OCI-LY7 (cell line): ENCODE measurements around the gene LPIN3. TPM values are rescaled to one million over a fixed set of nuclear protein-coding genes. Genes with fewer than 3 reads are reported as not detected.

ENCODE experiments used
- BruUV-seq: library from RNA; stranded (reverse); fragments of 400-500 nt; replicated peaks from 2 replicates; lab custom pipeline; 2021; lab: Mats Ljungman, UMichigan
- CTCF ChIA-PET: fragments of 300-600 bp; sonication (Branson Sonifier 250); formaldehyde crosslinking; loops from one replicate; lab custom pipeline; 2022; ENCODE audit warnings: antibody characterized with exemption; ENCODE audit not compliant: unreplicated experiment; lab: Charles Lee
- POLR2A ChIA-PET: fragments of 300-600 bp; sonication (Branson Sonifier 250); formaldehyde crosslinking; loops from one replicate; lab custom pipeline; 2022; ENCODE audit warnings: antibody characterized with exemption; lab: Charles Lee
- DNase-seq: peaks from one replicate; pipeline ENCODE4 v3.0.0-alpha.2; 2015; ENCODE audit warnings: low spot score
- H2AFZ ChIP-seq: fragments of 200-600 bp; sonication (generic), shearing (Covaris generic); 2 replicates; pipeline ENCODE4 v1.6.1; 2014; ENCODE audit warnings: mild to moderate bottlenecking, antibody characterized with exemption, low read length, moderate library complexity
- H3K27ac ChIP-seq: fragments of 200-600 bp; sonication (generic); 2 replicates; pipeline ENCODE4 v1.5.1; 2014; ENCODE audit warnings: mixed run types, low read depth, mild to moderate bottlenecking, moderate library complexity, low read length, inconsistent platforms; ENCODE audit not compliant: poor library complexity, severe bottlenecking
- H3K36me3 ChIP-seq: fragments of 200-600 bp; sonication (generic); 2 replicates; pipeline ENCODE4 v1.6.1; 2014; ENCODE audit warnings: mild to moderate bottlenecking, antibody characterized with exemption, low read length, moderate library complexity, mixed read lengths; ENCODE audit not compliant: insufficient read depth
- H3K4me1 ChIP-seq: fragments of 200-600 bp; sonication (generic); 2 replicates; pipeline ENCODE4 v1.5.1; 2014; ENCODE audit warnings: mild to moderate bottlenecking, low read length; ENCODE audit not compliant: insufficient read depth, poor library complexity, severe bottlenecking
- H3K4me2 ChIP-seq: fragments of 200-600 bp; sonication (generic); 2 replicates; pipeline ENCODE4 v1.6.1; 2014; ENCODE audit warnings: mild to moderate bottlenecking, low read length
- H3K4me3 ChIP-seq: fragments of 200-600 bp; sonication (generic); 2 replicates; pipeline ENCODE4 v1.5.1; 2014; ENCODE audit warnings: mild to moderate bottlenecking, low read depth, low read length; ENCODE audit not compliant: poor library complexity, severe bottlenecking
- H3K79me2 ChIP-seq: fragments of 200-600 bp; sonication (generic); 2 replicates; pipeline ENCODE4 v1.6.1; 2016; ENCODE audit warnings: low read depth, mild to moderate bottlenecking, low read length, moderate library complexity, mixed read lengths; ENCODE audit not compliant: insufficient read depth
- H3K9me2 ChIP-seq: fragments of 200-600 bp; sonication (generic); 2 replicates; pipeline ENCODE4 v1.6.1; 2016; ENCODE audit warnings: mild to moderate bottlenecking, low read length, mixed read lengths; ENCODE audit not compliant: insufficient read depth
- H3K9me3 ChIP-seq: fragments of 200-600 bp; sonication (generic); 2 replicates; pipeline ENCODE4 v1.6.1; 2014; ENCODE audit warnings: mild to moderate bottlenecking, mixed run types, low read length, mixed read lengths
- H4K20me1 ChIP-seq: fragments of 200-600 bp; sonication (generic); 2 replicates; pipeline ENCODE4 v1.6.1; 2014; ENCODE audit warnings: mild to moderate bottlenecking, antibody characterized with exemption, low read length, moderate library complexity, mixed read lengths; ENCODE audit not compliant: insufficient read depth
- EZH2phosphoT487 ChIP-seq: fragments of 200-600 bp; sonication (generic); IDR thresholded peaks from 2 replicates; pipeline ENCODE4 v1.6.1; 2018; ENCODE audit warnings: low read depth, borderline replicate concordance, mild to moderate bottlenecking, mixed run types, antibody characterized with exemption, low read length, moderate library complexity, mixed read lengths
- intact Hi-C: fragments of 100-400 bp; cut with micrococcal nuclease; formaldehyde crosslinking; loops from one replicate; pipeline ENCODE4 v1.10.0; 2022; ENCODE audit not compliant: unreplicated experiment
- total RNA-seq, 2 experiments: library from RNA; depleted of rRNA in 1 of 2; stranded (reverse); fragments of >200 nt in 1 of 2; shearing (Covaris generic) in 1 of 2; gene quantifications; 2 replicates each; pipeline ENCODE4 v1.2.3, GENCODE V29; 2014 to 2022
- TF ChIP-seq, protein P1 (sequence below): fragments of 200-600 bp; sonication (generic); conservative IDR thresholded peaks from 2 replicates; pipeline ENCODE4 v1.5.1; 2014; ENCODE audit warnings: mild to moderate bottlenecking, antibody characterized with exemption, low read length, moderate library complexity, mixed read lengths

LPIN3 gene
- total RNA-seq, 2 experiments from 2014 or later: 0.19 to 2.1 TPM

DNA sequence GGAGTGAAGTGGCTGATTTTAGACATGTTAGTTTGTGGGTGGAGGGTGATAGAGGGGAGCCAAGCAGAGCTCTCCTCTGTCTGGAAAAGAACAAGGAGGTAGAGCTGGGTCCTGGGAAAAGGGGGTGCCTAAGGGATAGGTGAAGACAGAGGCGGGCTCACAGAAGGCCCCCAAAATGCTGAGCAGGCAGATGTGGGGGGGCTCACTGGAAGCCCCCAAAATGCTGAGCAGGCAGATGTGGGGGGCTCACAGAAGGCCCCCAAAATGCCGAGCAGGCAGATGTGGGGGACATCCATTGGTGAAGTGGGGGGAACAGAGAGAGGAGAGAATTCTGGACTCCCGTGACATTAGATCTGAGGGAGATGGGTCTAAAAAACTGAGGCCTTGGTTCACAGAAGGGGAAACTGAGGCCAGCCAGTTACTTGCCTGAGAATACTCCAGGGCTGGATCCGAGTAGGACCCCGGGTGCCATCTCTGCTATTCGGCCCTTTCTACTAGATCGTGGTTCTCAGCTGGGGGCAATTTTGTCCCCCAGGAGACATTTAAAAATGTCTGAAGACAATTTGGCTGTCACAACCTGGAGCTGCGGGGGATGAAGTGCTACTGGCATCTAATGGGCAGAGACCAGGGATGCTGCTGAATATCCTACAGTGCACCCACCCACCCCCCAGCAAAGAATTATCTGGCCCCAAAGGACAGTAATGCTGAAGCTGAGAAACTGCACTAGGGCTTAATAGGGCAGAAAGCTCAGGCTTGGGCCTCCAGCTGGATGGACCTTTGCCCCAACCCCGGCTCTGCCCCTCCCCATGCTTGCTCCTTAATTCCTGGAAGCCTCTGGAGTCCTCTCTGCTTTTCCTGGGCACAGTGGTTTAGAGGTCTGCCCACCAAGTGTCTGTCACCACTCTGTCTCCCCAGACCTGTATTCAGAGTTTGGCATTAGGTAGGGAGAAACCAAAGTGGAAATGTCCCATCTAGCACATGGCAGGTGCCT lies 2.1 kb downstream of the LPIN3 start:
- no peaks in the 10 kb centered on the region for H3K79me2 ChIP-seq
- DNase-seq: no peak
- TF ChIP-seq, protein P1, sequence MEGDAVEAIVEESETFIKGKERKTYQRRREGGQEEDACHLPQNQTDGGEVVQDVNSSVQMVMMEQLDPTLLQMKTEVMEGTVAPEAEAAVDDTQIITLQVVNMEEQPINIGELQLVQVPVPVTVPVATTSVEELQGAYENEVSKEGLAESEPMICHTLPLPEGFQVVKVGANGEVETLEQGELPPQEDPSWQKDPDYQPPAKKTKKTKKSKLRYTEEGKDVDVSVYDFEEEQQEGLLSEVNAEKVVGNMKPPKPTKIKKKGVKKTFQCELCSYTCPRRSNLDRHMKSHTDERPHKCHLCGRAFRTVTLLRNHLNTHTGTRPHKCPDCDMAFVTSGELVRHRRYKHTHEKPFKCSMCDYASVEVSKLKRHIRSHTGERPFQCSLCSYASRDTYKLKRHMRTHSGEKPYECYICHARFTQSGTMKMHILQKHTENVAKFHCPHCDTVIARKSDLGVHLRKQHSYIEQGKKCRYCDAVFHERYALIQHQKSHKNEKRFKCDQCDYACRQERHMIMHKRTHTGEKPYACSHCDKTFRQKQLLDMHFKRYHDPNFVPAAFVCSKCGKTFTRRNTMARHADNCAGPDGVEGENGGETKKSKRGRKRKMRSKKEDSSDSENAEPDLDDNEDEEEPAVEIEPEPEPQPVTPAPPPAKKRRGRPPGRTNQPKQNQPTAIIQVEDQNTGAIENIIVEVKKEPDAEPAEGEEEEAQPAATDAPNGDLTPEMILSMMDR: no peak
- TF ChIP-seq EZH2phosphoT487: no peak
- H3K4me2 ChIP-seq: no peak overlapping the region
- H3K4me1 ChIP-seq: peaks cover 12% of the 10 kb centered on the region
- no TSS peak for BruUV-seq
- no peak overlapping the region for H3K27ac ChIP-seq
- H3K36me3 ChIP-seq: no peaks in the 10 kb centered on the region
- POLR2A ChIA-PET: interaction anchor here (0.6 kb wide), 1 partner anchor 377 kb away, joined by 3 read pairs; no protein-coding TSS in a partner anchor
- H4K20me1 ChIP-seq: no peaks in the 10 kb centered on the region
- H3K9me3 ChIP-seq: no peaks in the 10 kb centered on the region
- H3K9me2 ChIP-seq: no peaks in the 10 kb centered on the region
- no peak overlapping the region for H2AFZ ChIP-seq
- intact Hi-C loops: no loop called here
- no peak overlapping the region for H3K4me3 ChIP-seq
- CTCF ChIA-PET: no interaction called here

DNA sequence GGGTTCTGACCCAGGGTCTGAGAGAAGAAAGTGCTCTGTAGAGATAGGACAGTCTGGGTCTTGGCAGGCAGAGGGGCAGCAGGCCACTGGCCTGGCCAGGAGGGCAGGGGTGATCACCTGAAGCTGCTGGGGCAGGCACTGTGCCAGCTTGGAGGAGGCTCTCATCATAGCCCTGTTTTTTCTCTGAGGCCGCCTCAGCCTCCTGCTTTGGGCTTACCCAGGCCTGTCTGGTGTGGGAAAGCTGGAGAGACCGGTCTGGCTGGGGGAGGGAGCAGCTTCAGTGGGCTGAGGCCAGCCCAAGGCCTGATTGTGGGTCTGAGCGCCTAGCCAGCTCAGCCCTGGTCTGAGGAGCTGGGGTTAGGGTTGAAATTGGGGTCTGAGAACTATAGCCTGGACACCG lies 3.9 kb downstream of the LPIN3 start:
- CTCF ChIA-PET: no interaction called here
- intact Hi-C loops: no loop called here
- no peaks in the 10 kb centered on the region for H3K79me2 ChIP-seq

More for the DNA sequence above, 3.9 kb downstream of the LPIN3 start:
- H2AFZ ChIP-seq: no peak overlapping the region
- H3K4me2 ChIP-seq: no peak overlapping the region
- no peaks in the 10 kb centered on the region for H4K20me1 ChIP-seq
- TF ChIP-seq EZH2phosphoT487: no peak
- TF ChIP-seq, protein P1: no peak
- H3K4me3 ChIP-seq: no peak overlapping the region
- no TSS peak for BruUV-seq
- POLR2A ChIA-PET: interaction anchor here (1.3 kb wide), 1 partner anchor 40 kb away, joined by 4 read pairs; no protein-coding TSS in a partner anchor
- no peak overlapping the region for H3K27ac ChIP-seq
- DNase-seq: no peak
- H3K9me3 ChIP-seq: no peaks in the 10 kb centered on the region
- H3K36me3 ChIP-seq: no peaks in the 10 kb centered on the region
- H3K9me2 ChIP-seq: no peaks in the 10 kb centered on the region
- peaks cover 7% of the 10 kb centered on the region for H3K4me1 ChIP-seq
